Brain pericyte (primary cell): ENCODE data around the gene EFCAB8.

Source experiments
- DNase-seq: peaks from one replicate; pipeline ENCODE4 v3.0.0-alpha.2; 2012; ENCODE audit warnings: low read depth, low spot score

The EFCAB8 gene

GRCh38 chr20:32985596-32985995, 126.9 kb downstream of the EFCAB8 start:
- DNase-seq = no peak

GRCh38 chr20:32986331-32986966, 127.7 kb downstream of the EFCAB8 start:
- no peak for DNase-seq

GRCh38 chr20:32987044-32987825, 128.5 kb downstream of the EFCAB8 start:
- no peak for DNase-seq

GRCh38 chr20:32988008-32988407, 129.3 kb downstream of the EFCAB8 start:
- no peak for DNase-seq

GRCh38 chr20:32989507-32990283, 131.0 kb downstream of the EFCAB8 start:
- DNase-seq = no peak

GRCh38 chr20:32990426-32990825, 131.7 kb downstream of the EFCAB8 start:
- no peak for DNase-seq

- DNase-seq = no peak
Observed at GRCh38 chr20:32991383-32991782, 132.7 kb downstream of the EFCAB8 start.

- no peak for DNase-seq
Observed at GRCh38 chr20:32991792-32992641, 133.3 kb downstream of the EFCAB8 start.

GRCh38 chr20:32993496-32994050, 134.8 kb downstream of the EFCAB8 start:
- DNase-seq = no peak

- no peak for DNase-seq
Observed at GRCh38 chr20:32995802-32996201, 137.1 kb downstream of the EFCAB8 start.

GRCh38 chr20:32997431-32997830, 138.7 kb downstream of the EFCAB8 start:
- no peak for DNase-seq

- no peak for DNase-seq
Observed at GRCh38 chr20:32999603-33000250, 141.0 kb downstream of the EFCAB8 start.

GRCh38 chr20:33000802-33001466, 142.2 kb downstream of the EFCAB8 start:
- DNase-seq = no peak

- DNase-seq = no peak
Observed at GRCh38 chr20:33002087-33002808, 143.5 kb downstream of the EFCAB8 start.

- no peak for DNase-seq
Observed at GRCh38 chr20:33004141-33004751, 145.5 kb downstream of the EFCAB8 start, which contains the start of gene SUN5. Gene SUN5 (minus strand): TSS chr20:33004433. CDS start chr20:33004340, 93 bp downstream.

- DNase-seq = no peak
Observed at GRCh38 chr20:33005132-33005566, 146.4 kb downstream of the EFCAB8 start.

- no peak for DNase-seq
Observed at GRCh38 chr20:33005908-33006775, 147.4 kb downstream of the EFCAB8 start.
